HG02588 (cell line): ENCODE data around the gene ENPP3.

ENCODE experiments used
- ATAC-seq: cut with Tn5 transposase; IDR thresholded peaks from one replicate; pipeline ENCODE4 v1.9.1; 2021; ENCODE audit warnings: mild to moderate bottlenecking, moderate library complexity; ENCODE audit not compliant: unreplicated experiment

ENPP3 gene

GRCh38 chr6:131762984-131763383 is 125.9 kb downstream of the ENPP3 start:
- ATAC-seq: no peak

GRCh38 chr6:131763749-131764148 is 126.6 kb downstream of the ENPP3 start:
- ATAC-seq: no peak

GRCh38 chr6:131764350-131764749 is 127.2 kb downstream of the ENPP3 start:
- no peak for ATAC-seq

- no peak for ATAC-seq
These were observed 128.1 kb downstream of the ENPP3 start for GRCh38 chr6:131765081-131765803.

GRCh38 chr6:131765804-131766135 is 128.7 kb downstream of the ENPP3 start:
- ATAC-seq: no peak

- ATAC-seq: no peak
These were observed 129.5 kb downstream of the ENPP3 start for GRCh38 chr6:131766631-131767030.

GRCh38 chr6:131768964-131769363 is 131.9 kb downstream of the ENPP3 start:
- no peak for ATAC-seq

- no peak for ATAC-seq
These were observed 132.5 kb downstream of the ENPP3 start for GRCh38 chr6:131769385-131770141.

GRCh38 chr6:131770776-131771175 is 133.7 kb downstream of the ENPP3 start:
- ATAC-seq: no peak

GRCh38 chr6:131773284-131773950 is 136.3 kb downstream of the ENPP3 start:
- no peak for ATAC-seq

- ATAC-seq: no peak
These were observed 138.8 kb downstream of the ENPP3 start for GRCh38 chr6:131775886-131776285.

GRCh38 chr6:131776985-131777384 is 139.9 kb downstream of the ENPP3 start:
- no peak for ATAC-seq

- ATAC-seq: no peak
These were observed 141.1 kb downstream of the ENPP3 start for GRCh38 chr6:131778169-131778568.

GRCh38 chr6:131779304-131779703 is 142.2 kb downstream of the ENPP3 start:
- ATAC-seq: no peak

- no peak for ATAC-seq
These were observed 143.5 kb downstream of the ENPP3 start for GRCh38 chr6:131780600-131780999.

GRCh38 chr6:131781687-131782086 is 144.6 kb downstream of the ENPP3 start:
- no peak for ATAC-seq

- no peak for ATAC-seq
These were observed 145.7 kb downstream of the ENPP3 start for GRCh38 chr6:131782764-131783163.

GRCh38 chr6:131784561-131784960 is 147.5 kb downstream of the ENPP3 start:
- ATAC-seq: no peak

GRCh38 chr6:131787079-131787478 is 150.0 kb downstream of the ENPP3 start:
- no peak for ATAC-seq

GRCh38 chr6:131787766-131788712 is 150.9 kb downstream of the ENPP3 start:
- no peak for ATAC-seq

GRCh38 chr6:131789219-131789618 is 152.1 kb downstream of the ENPP3 start:
- ATAC-seq: no peak
